ES-I3 (cell line): ENCODE measurements around the gene RABGGTB.
"Not testable (repeated sequence)": the region's sequence is repeated elsewhere in the genome, so short reads cannot be mapped to it uniquely, and the experiment has no call there.

ENCODE experiments used
- H3K36me3 ChIP-seq: 2 replicates; pipeline ENCODE4 v1.6.1; 2013; ENCODE audit warnings: mild to moderate bottlenecking, low read length, control low read depth, moderate library complexity; ENCODE audit not compliant: insufficient read depth
- H3K4me1 ChIP-seq: 2 replicates; pipeline ENCODE4 v1.6.1; 2013; ENCODE audit warnings: mild to moderate bottlenecking, control low read depth, low read length; ENCODE audit not compliant: insufficient read depth
- H3K9ac ChIP-seq: 2 replicates; pipeline ENCODE4 v1.6.1; 2013; ENCODE audit warnings: low read depth, mild to moderate bottlenecking, low read length, moderate library complexity
- H3K9me3 ChIP-seq: 2 replicates; pipeline ENCODE4 v1.6.1; 2013; ENCODE audit warnings: mild to moderate bottlenecking, low read length, moderate library complexity; ENCODE audit not compliant: control insufficient read depth, insufficient read depth

The RABGGTB gene

GRCh38 chr1:75785320-75785982 lies 605 bp upstream of the RABGGTB start:
- Histone ChIP-seq H3K9ac (peak overlapping the region; percentile 67), H3K36me3 (peaks cover 20% of the 10 kb centered on the region), H3K4me1 (no peaks in the 10 kb centered on the region; the same call in 1 of the 2 replicates), H3K9me3 (no peaks in the 10 kb centered on the region)

- Histone ChIP-seq H3K4me1 (no peaks in the 10 kb centered on the region; the same call in 1 of the 2 replicates), H3K9me3 (no peaks in the 10 kb centered on the region), H3K36me3 (peaks cover 32% of the 10 kb centered on the region), H3K9ac (peak overlapping the region; percentile 67)
Measured at GRCh38 chr1:75786901-75787493, 941 bp downstream of the RABGGTB start.

- peak overlapping the region; percentile 67 for H3K9ac ChIP-seq
- H3K4me1 ChIP-seq: no peaks in the 10 kb centered on the region; the same call in 1 of the 2 replicates
- H3K9me3 ChIP-seq: no peaks in the 10 kb centered on the region
- peaks cover 37% of the 10 kb centered on the region for H3K36me3 ChIP-seq
Measured at GRCh38 chr1:75787524-75787923, 1.5 kb downstream of the RABGGTB start.

GRCh38 chr1:75789988-75790387 lies 3.9 kb downstream of the RABGGTB start:
- no peak overlapping the region for H3K9ac ChIP-seq
- no peaks in the 10 kb centered on the region for H3K9me3 ChIP-seq
- peaks cover 47% of the 10 kb centered on the region for H3K36me3 ChIP-seq
- H3K4me1 ChIP-seq: no peaks in the 10 kb centered on the region; the same call in 1 of the 2 replicates

GRCh38 chr1:75791022-75791421 lies 5.0 kb downstream of the RABGGTB start:
- Histone ChIP-seq H3K9me3 (no peaks in the 10 kb centered on the region), H3K9ac (no peak overlapping the region), H3K36me3 (peaks cover 47% of the 10 kb centered on the region), H3K4me1 (no peaks in the 10 kb centered on the region; the same call in 1 of the 2 replicates)

- H3K4me1 ChIP-seq: no peaks in the 10 kb centered on the region; the same call in 1 of the 2 replicates
- H3K9ac ChIP-seq: no peak overlapping the region
- H3K36me3 ChIP-seq: peaks cover 47% of the 10 kb centered on the region
- H3K9me3 ChIP-seq: no peaks in the 10 kb centered on the region
Measured at GRCh38 chr1:75792091-75792490, 6.0 kb downstream of the RABGGTB start.

GRCh38 chr1:75794382-75794781 lies 8.3 kb downstream of the RABGGTB start:
- Histone ChIP-seq H3K4me1 (no peaks in the 10 kb centered on the region; the same call in 1 of the 2 replicates), H3K9me3 (no peaks in the 10 kb centered on the region), H3K9ac (no peak overlapping the region), H3K36me3 (peaks cover 33% of the 10 kb centered on the region)

- H3K36me3 ChIP-seq: peaks cover 24% of the 10 kb centered on the region
- H3K9ac ChIP-seq: no peak overlapping the region
- H3K4me1 ChIP-seq: no peaks in the 10 kb centered on the region
- no peaks in the 10 kb centered on the region for H3K9me3 ChIP-seq
Measured at GRCh38 chr1:75795703-75796193, 9.7 kb downstream of the RABGGTB start.

- peaks cover 16% of the 10 kb centered on the region for H3K36me3 ChIP-seq
- H3K4me1 ChIP-seq: no peaks in the 10 kb centered on the region
- H3K9me3 ChIP-seq: no peaks in the 10 kb centered on the region
- H3K9ac ChIP-seq: no peak within 1 kb of the TSS
Measured at GRCh38 chr1:75796376-75797272, 10.6 kb downstream of the RABGGTB start, which contains the start of gene MSH4. Gene MSH4, plus strand, starts transcription at chr1:75796882. Its CDS starts 104 bp downstream, at chr1:75796986.

GRCh38 chr1:75797273-75797588 lies 11.2 kb downstream of the RABGGTB start:
- H3K4me1 ChIP-seq: no peaks in the 10 kb centered on the region
- no peak overlapping the region for H3K9ac ChIP-seq
- peaks cover 13% of the 10 kb centered on the region for H3K36me3 ChIP-seq
- H3K9me3 ChIP-seq: no peaks in the 10 kb centered on the region

GRCh38 chr1:75797606-75798216 lies 11.7 kb downstream of the RABGGTB start:
- Histone ChIP-seq H3K4me1 (no peaks in the 10 kb centered on the region), H3K36me3 (peaks cover 10% of the 10 kb centered on the region), H3K9ac (no peak overlapping the region), H3K9me3 (no peaks in the 10 kb centered on the region)

GRCh38 chr1:75801480-75801879 lies 15.4 kb downstream of the RABGGTB start:
- not testable (repeated sequence) for H3K4me1 ChIP-seq, H3K9ac ChIP-seq, H3K36me3 ChIP-seq, H3K9me3 ChIP-seq

GRCh38 chr1:75808921-75809320 lies 22.9 kb downstream of the RABGGTB start:
- Histone ChIP-seq H3K36me3 (no peaks in the 10 kb centered on the region), H3K4me1 (no peaks in the 10 kb centered on the region), H3K9ac (no peak overlapping the region), H3K9me3 (no peaks in the 10 kb centered on the region)

GRCh38 chr1:75810113-75810512 lies 24.1 kb downstream of the RABGGTB start:
- H3K4me1 ChIP-seq, H3K36me3 ChIP-seq: not testable (repeated sequence)

More at GRCh38 chr1:75810113-75810512, 24.1 kb downstream of the RABGGTB start:
- H3K9ac ChIP-seq, H3K9me3 ChIP-seq: not testable (repeated sequence)
